IPS-11a (cell line): ENCODE measurements around the gene CGB5.
"Not testable (repeated sequence)": the region's sequence is repeated elsewhere in the genome, so short reads cannot be mapped to it uniquely, and the experiment has no call there.

Experiments
- H3K4me3 ChIP-seq: one replicate; pipeline ENCODE4 v1.5.1; 2013; ENCODE audit warnings: low read depth, low read length, control low read depth

The CGB5 gene

DNA sequence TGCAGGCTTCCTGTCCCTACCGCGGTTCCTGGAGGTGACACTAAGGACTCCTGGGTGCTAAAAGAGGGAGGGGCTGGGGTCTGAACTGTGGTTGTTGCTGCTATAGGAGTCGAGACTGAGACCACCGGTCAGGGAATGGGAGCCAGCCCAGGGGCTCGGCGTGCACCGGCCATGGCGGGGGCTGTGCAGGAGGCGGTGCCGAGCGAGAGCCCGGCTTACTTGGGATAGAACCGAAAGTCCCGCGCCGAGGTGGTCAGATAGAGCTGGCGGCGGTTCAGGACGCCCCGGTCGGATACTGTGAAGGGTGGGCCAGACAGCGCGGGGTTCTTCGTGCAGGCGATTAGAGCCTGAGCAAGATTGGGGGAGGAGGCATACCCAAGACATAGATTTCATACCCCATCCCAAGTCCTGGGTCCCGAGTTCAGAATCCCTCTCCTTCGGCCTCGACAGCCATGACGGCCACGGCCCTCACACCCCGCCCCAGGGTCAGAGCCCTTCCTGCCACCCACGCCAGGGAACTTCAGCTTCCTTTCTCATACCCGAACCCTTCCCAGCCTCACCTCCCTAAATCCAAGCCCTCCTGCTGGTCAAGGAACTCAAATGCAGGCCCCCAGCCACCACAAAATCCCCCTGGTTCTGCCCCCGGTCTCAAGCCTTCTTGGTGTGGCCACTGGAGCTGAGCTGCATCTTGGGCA is 13.4 kb downstream of the CGB5 start:
- not testable (repeated sequence) for H3K4me3 ChIP-seq

GRCh38 chr19:49057636-49058234 is 14.1 kb downstream of the CGB5 start, which contains the start of gene CGB7:
CGB7 (minus strand) TSS chr19:49057749; CDS start chr19:49055375, 2,374 bp downstream.
- H3K4me3 ChIP-seq: peak within 1 kb of the TSS; percentile 37

- no peak overlapping the region for H3K4me3 ChIP-seq
These were observed 14.9 kb downstream of the CGB5 start for GRCh38 chr19:49058562-49058961.

- no peak overlapping the region for H3K4me3 ChIP-seq
These were observed 15.4 kb downstream of the CGB5 start for GRCh38 chr19:49059053-49059452.

GRCh38 chr19:49061000-49061399 is 17.4 kb downstream of the CGB5 start:
- H3K4me3 ChIP-seq: no peak overlapping the region

- no peak overlapping the region for H3K4me3 ChIP-seq
These were observed 17.8 kb downstream of the CGB5 start for GRCh38 chr19:49061445-49061844.

- H3K4me3 ChIP-seq: peak overlapping the region; percentile 24
These were observed 20.5 kb downstream of the CGB5 start for GRCh38 chr19:49064029-49064629.

DNA sequence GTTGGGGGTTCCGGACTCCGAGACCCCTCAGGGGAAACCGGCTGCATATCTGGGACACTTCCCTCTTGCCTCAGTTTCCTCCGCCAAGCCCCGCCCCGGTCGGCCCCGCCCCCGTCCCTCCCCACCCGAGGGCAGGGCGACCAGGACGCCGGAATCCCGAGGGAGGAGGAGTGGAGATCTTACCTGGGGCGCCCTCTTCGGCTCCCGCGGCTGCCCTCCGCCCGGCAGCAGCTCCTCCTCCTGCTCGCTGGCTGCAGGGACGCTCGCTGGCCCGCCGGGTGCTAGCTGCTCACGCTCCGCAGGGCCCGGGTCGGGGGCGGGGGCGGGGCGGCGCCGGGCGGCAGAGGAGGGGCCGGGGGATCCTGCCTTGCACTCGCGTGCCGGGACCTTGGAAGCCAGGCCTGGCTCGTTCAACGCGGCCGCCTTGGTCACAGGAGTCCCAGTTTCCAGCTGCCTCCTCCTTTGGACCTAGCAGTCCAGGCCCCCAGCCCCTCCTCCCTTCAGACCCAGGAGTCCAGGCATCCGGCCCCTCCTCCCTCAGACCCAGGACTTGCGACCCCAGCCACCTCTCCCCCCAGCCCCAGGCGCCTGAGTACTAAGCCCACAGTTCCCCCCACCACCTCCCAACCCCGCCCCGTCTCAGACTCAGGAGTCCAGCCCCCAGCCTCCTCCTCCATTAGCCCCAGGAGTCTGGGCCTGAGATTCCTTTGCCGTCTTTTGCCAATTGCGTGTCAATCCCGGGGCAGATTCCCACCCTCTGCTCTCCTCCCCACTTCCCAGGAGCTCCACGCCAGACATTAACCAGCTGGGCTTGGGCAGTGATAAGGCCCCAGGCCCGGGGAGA is 21.3 kb downstream of the CGB5 start, which contains the start of gene NTF4:
Gene NTF4 (minus strand): TSS at position 51 of the 844 bp plus-strand sequence. CDS start 2,821 bp downstream, outside the sequence.
- H3K4me3 ChIP-seq: peak within 1 kb of the TSS; percentile 24

DNA sequence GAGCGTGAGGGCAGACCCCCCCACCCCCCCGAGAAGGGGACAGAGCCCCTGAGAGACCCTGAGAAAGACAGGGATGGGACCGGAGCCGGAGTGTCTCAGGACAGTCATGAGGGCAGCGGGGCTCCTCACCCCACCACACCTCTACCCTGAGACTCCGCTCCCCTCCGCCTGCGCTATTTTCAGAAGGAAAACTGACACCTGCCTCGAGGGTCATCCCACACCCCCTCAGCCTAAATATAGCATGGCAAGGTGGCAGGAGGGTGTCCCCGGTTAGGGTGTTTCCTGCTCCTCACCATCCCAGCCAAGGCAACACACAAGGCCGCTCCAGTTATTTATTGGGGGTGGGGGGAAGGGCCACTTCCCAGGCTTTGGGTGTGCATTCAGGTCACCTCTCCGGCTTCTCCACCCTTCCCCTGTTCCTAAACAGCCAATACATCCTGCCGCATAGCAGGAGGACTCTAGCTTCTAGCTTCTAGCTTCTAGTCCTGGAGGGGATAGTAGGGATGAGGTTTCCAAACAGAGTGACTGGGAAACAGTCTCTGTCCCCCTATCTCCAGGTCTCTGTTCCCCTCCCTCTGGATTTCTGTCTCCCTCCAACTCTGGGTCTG is 22.4 kb downstream of the CGB5 start:
- no peak overlapping the region for H3K4me3 ChIP-seq

DNA sequence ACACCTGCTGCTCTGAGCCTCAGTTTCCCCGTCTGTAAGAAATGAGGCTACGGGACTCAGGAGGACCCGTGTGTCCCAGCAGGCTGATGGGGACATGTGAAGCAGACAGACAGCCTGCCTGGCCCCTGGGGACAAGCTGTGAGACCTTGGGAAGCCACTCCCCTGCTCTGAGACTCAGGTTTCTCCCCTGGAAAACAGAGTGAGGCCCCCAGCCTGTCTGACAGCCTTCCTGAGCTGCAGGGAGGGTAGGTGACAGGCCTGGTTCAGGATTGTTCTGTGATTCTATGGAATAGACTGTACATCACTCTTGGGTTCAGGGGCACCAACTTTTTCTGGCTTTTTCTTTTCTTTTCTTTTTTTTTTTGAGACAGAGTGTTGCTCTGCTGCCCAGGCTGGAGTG is 23.9 kb downstream of the CGB5 start:
- no peak overlapping the region for H3K4me3 ChIP-seq

- no peak overlapping the region for H3K4me3 ChIP-seq
These were observed 25.4 kb downstream of the CGB5 start for GRCh38 chr19:49069026-49069425.

GRCh38 chr19:49070416-49070815 is 26.8 kb downstream of the CGB5 start:
- no peak overlapping the region for H3K4me3 ChIP-seq

GRCh38 chr19:49071860-49072547 is 28.4 kb downstream of the CGB5 start:
- no peak overlapping the region for H3K4me3 ChIP-seq

GRCh38 chr19:49073514-49074378 is 30.1 kb downstream of the CGB5 start:
- H3K4me3 ChIP-seq: no peak overlapping the region

DNA sequence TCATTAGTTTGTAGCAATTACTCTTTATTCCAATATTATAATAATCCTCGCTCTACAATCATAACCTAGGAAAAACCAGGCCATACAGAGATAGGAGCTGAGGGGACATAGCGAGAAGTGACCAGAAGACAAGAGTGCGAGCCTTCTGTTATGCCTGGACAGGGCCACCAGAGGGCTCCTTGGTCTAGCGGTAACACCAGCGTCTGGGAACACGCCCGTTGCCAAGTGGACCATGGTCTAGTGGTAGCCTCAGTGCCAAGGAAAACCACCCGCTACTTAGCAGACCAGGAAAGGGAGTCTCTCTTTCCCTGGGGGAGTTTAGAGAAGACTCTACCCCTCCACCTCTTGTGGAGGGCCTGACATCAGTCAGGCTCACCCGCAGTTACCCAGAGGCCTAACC is 31.2 kb downstream of the CGB5 start:
- not testable (repeated sequence) for H3K4me3 ChIP-seq

DNA sequence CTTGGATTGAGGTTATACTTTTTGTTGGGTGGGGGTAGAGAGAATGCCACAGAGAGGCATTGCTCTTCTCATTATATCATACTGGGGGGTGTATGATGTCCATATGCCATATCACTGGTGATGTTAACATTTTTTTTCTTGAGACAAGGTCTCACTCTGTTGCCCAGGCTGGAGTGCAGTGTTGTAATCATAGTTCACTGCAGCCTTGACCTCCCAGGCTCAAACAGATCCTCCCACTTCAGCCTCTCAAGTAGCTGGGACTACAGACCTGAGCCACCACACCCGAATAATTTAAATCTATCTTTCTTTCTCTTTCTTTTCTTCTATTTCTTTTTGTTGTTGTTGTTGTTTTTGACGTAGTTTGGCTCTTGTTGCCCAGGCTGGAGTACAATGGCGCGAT is 36.7 kb downstream of the CGB5 start:
- no peak overlapping the region for H3K4me3 ChIP-seq

DNA sequence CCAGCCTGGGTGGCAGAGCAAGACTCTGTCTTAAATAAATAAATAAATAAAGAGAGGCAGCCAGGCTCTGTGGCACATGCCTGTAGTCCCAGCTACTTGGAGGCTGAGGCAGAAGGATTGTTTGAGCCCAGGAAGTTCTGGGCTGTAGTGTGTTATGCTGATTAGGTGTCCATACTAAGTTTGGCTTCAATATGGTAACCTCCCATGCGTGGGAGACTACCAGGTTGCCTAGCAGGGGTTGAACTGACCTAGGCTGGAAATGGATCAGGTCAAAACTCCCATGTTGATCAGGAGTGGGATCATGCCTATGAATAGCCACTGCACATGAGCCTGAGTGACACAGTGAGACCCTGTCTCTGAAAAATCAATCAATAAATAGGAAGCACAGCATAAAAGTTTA is 37.6 kb downstream of the CGB5 start:
- no peak overlapping the region for H3K4me3 ChIP-seq

DNA sequence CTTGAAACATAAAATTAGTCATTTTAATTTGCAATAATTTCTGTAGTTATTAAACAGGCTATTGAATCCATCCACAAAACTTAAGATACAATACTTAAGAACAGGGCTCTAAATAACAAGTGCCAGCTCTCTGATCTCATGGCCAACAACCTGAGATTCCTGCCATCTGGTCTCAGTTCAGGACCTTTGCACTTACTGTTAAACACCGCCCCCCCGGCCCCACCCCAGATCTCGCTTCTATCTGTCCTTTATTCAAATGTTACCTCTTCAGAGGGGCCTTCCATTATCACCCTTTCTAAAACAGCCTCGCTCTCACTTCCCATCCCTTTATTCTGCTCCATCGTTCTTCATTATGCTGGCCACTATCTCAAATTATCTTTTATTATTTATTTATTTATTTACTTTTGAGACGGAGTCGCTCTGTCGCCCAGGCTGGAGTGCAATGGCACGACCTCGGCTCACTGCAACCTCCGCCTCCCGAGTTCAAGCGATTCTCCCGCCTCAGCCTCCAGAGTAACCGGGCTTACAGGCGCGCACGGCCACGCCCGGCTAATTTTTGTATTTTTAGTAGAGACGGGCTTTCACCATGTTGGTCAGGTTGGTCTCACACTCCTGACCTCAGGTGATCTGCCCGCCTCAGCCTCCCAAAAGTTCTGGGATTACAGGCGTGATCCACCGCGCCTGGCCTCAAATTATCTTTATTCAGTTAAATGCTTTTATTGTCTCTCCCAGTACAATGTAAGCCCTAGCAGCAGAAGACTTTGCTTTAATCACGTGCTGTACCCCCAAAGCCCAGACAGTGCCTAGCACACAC is 40.8 kb downstream of the CGB5 start:
- H3K4me3 ChIP-seq: no peak overlapping the region
